ENCODE measurements around the gene ATP10B. TPM values are rescaled to one million over a fixed set of nuclear protein-coding genes. Genes with fewer than 3 reads are reported as not detected.

ATP10B gene
- total RNA-seq, 1 experiment from 2014 or later = 0.11 TPM

DNA sequence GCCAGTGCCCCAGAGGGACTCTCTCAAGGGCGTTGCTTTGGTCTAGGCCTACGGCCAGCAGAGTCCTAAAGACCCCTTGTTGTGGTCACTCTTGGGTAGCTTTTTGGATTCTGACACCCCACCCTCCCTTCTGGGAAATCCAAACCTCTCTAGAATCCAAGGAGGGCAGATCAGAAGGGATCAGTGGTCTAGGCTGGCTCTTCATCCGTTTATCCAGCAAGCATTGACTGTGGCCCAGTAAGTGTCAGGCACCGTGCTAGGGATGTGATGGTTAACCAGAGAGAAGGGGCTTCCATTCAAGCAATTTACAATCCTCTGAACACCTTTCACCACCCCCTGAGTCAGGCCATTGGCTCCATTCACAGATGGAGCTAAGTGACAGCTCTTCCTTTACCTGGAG is 249.3 kb downstream of the ATP10B start:
- DNase-seq (ENCODE audit: low spot score) = no peak
- no peak overlapping the region for H3K27ac Mint-ChIP-seq
- ChIA-PET POLR2A (no interaction called here), CTCF (no interaction called here)
- TF ChIP-seq HMGA2 (CRISPR knock-in tag; IDR thresholded peaks at IDR 0.05) = no peak
- TF ChIP-seq, protein P1, sequence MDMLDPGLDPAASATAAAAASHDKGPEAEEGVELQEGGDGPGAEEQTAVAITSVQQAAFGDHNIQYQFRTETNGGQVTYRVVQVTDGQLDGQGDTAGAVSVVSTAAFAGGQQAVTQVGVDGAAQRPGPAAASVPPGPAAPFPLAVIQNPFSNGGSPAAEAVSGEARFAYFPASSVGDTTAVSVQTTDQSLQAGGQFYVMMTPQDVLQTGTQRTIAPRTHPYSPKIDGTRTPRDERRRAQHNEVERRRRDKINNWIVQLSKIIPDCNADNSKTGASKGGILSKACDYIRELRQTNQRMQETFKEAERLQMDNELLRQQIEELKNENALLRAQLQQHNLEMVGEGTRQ (CRISPR knock-in tag; IDR thresholded peaks at IDR 0.05) = no peak
- no peak for TF ChIP-seq ZNF423 (CRISPR knock-in tag; IDR thresholded peaks at IDR 0.05)
- TF ChIP-seq, protein P2, sequence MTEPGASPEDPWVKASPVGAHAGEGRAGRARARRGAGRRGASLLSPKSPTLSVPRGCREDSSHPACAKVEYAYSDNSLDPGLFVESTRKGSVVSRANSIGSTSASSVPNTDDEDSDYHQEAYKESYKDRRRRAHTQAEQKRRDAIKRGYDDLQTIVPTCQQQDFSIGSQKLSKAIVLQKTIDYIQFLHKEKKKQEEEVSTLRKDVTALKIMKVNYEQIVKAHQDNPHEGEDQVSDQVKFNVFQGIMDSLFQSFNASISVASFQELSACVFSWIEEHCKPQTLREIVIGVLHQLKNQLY (CRISPR knock-in tag; IDR thresholded peaks at IDR 0.05) = no peak
- no peak for TF ChIP-seq ESRRA (CRISPR knock-in tag; IDR thresholded peaks at IDR 0.05; ENCODE audit: borderline replicate concordance)
- TF ChIP-seq KAT7 (CRISPR knock-in tag; IDR thresholded peaks at IDR 0.05; ENCODE audit: borderline replicate concordance) = no peak
- TF ChIP-seq NFATC4 (CRISPR knock-in tag; IDR thresholded peaks at IDR 0.05) = no peak
- TF ChIP-seq OVOL2 (CRISPR knock-in tag; IDR thresholded peaks at IDR 0.05; ENCODE audit: borderline replicate concordance) = no peak
- TF ChIP-seq PRDM15 (CRISPR knock-in tag; IDR thresholded peaks at IDR 0.05) = no peak
- TF ChIP-seq FOXK1 (CRISPR knock-in tag; IDR thresholded peaks at IDR 0.05) = no peak
- no peak for TF ChIP-seq FOXJ3 (CRISPR knock-in tag; IDR thresholded peaks at IDR 0.05; ENCODE audit: borderline replicate concordance)
- TF ChIP-seq STAT6 (CRISPR knock-in tag; conservative IDR thresholded peaks at IDR 0.05; ENCODE audit: low read depth) = no peak
- no peak for TF ChIP-seq CTCF (IDR thresholded peaks at IDR 0.05)
- no peak for TF ChIP-seq CDX4 (CRISPR knock-in tag; IDR thresholded peaks at IDR 0.05; ENCODE audit: borderline replicate concordance)
- TF ChIP-seq, protein P3, sequence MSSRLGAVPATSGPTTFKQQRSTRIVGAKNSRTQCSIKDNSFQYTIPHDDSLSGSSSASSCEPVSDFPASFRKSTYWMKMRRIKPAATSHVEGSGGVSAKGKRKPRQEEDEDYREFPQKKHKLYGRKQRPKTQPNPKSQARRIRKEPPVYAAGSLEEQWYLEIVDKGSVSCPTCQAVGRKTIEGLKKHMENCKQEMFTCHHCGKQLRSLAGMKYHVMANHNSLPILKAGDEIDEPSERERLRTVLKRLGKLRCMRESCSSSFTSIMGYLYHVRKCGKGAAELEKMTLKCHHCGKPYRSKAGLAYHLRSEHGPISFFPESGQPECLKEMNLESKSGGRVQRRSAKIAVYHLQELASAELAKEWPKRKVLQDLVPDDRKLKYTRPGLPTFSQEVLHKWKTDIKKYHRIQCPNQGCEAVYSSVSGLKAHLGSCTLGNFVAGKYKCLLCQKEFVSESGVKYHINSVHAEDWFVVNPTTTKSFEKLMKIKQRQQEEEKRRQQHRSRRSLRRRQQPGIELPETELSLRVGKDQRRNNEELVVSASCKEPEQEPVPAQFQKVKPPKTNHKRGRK (CRISPR knock-in tag; IDR thresholded peaks at IDR 0.05; ENCODE audit: borderline replicate concordance) = no peak
- TF ChIP-seq, protein P4, sequence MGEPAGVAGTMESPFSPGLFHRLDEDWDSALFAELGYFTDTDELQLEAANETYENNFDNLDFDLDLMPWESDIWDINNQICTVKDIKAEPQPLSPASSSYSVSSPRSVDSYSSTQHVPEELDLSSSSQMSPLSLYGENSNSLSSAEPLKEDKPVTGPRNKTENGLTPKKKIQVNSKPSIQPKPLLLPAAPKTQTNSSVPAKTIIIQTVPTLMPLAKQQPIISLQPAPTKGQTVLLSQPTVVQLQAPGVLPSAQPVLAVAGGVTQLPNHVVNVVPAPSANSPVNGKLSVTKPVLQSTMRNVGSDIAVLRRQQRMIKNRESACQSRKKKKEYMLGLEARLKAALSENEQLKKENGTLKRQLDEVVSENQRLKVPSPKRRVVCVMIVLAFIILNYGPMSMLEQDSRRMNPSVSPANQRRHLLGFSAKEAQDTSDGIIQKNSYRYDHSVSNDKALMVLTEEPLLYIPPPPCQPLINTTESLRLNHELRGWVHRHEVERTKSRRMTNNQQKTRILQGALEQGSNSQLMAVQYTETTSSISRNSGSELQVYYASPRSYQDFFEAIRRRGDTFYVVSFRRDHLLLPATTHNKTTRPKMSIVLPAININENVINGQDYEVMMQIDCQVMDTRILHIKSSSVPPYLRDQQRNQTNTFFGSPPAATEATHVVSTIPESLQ (CRISPR knock-in tag; IDR thresholded peaks at IDR 0.05) = no peak
- TF ChIP-seq ZNF317 (CRISPR knock-in tag; IDR thresholded peaks at IDR 0.05; ENCODE audit: borderline replicate concordance, low read depth) = no peak
- no peak for TF ChIP-seq ZNF263 (CRISPR knock-in tag; IDR thresholded peaks at IDR 0.05; ENCODE audit: low read depth)
- no peak for TF ChIP-seq ZNF232 (CRISPR knock-in tag; IDR thresholded peaks at IDR 0.05)
- no peak for TF ChIP-seq ZNF396 (CRISPR knock-in tag; IDR thresholded peaks at IDR 0.05; ENCODE audit: borderline replicate concordance)
- H3K27me3 Mint-ChIP-seq (ENCODE audit: low read depth) = no peaks in the 10 kb centered on the region
- H3K36me3 Mint-ChIP-seq = no peaks in the 10 kb centered on the region
- no peaks in the 10 kb centered on the region; the same call in 1 of the 2 replicates for H3K4me1 Mint-ChIP-seq
- no peaks in the 10 kb centered on the region for H3K9me3 Mint-ChIP-seq
- no peak overlapping the region for H3K4me3 Mint-ChIP-seq
- no peak for ATAC-seq

Measured in WTC11 (cell line).